ENCODE results near the gene BRINP2.

Gene BRINP2

DNA sequence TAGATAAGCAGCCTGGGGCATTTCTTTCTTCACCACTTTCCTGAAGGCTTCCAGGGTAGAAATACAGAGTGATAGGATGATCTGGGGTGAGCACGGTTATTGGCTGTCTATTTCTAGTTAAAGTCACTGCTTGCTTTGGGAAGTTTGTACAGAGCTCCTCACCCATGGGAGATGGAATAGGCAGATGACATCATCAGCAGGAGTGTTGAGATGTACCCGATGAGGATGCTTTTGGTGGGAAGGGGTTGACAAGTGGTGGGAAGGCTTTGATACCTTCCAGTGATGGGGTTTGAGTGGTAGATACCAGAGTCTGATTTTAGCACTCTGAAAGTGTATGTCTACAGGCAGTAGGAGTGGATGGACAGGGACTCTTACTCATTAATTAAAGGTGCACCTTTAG lies 112.6 kb downstream of the BRINP2 start:
- Histone ChIP-seq H4K20me1 (ENCODE audit: insufficient read depth, low read length) (no peaks in the 10 kb centered on the region), H3K27ac (ENCODE audit: low read depth, low read length, poor library complexity, severe bottlenecking) (no peak overlapping the region), H3K9me3 (ENCODE audit: low read length) (no peaks in the 10 kb centered on the region), H3K9ac (ENCODE audit: low read length) (no peak overlapping the region), H3K27me3 (ENCODE audit: insufficient read depth, low read length) (no peaks in the 10 kb centered on the region), H3F3A (ENCODE audit: insufficient read depth, low read length) (no peaks in the 10 kb centered on the region), H3K79me2 (ENCODE audit: insufficient read depth, low read length) (no peaks in the 10 kb centered on the region), H3K36me3 (ENCODE audit: insufficient read depth, low read length) (no peaks in the 10 kb centered on the region), H3K9me2 (ENCODE audit: low read depth, low read length) (no peaks in the 10 kb centered on the region), H2AFZ (ENCODE audit: low read length) (no peak overlapping the region), H3K4me2 (ENCODE audit: low read length) (no peak overlapping the region), H3K4me1 (ENCODE audit: insufficient read depth, low read length, severe bottlenecking) (no peaks in the 10 kb centered on the region), H3K4me3 (ENCODE audit: low read depth, low read length, poor library complexity, severe bottlenecking) (no peak overlapping the region)
- TF ChIP-seq EZH2 (IDR thresholded peaks at IDR 0.05; ENCODE audit: borderline replicate concordance, low read length) (no peak), CTCF (IDR thresholded peaks at IDR 0.05; ENCODE audit: low read length) (no peak)

DNA sequence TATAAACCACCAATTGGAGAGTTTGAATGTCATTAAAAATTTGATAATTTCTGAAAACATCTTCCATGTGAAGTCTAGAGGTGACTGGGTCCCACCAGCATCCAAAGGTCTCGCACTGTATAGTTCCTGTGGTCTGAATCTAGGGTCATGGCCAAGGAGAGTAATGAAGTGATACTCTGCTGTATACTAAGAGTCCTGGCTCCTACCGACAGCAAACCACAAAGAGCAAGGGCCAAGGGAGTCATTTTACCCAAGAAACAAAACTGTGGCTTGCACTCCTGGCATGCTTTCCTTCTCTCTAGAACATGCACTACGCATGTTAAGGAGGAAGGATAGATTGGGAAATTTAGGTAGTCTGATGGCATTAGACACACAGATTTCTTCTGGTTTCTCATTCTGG lies 115.6 kb downstream of the BRINP2 start:
- Histone ChIP-seq H3K4me3 (ENCODE audit: low read depth, low read length, poor library complexity, severe bottlenecking) (no peak overlapping the region), H2AFZ (ENCODE audit: low read length) (no peak overlapping the region), H3K27me3 (ENCODE audit: insufficient read depth, low read length) (no peaks in the 10 kb centered on the region), H3K27ac (ENCODE audit: low read depth, low read length, poor library complexity, severe bottlenecking) (no peak overlapping the region), H3K9me3 (ENCODE audit: low read length) (no peaks in the 10 kb centered on the region), H3K4me1 (ENCODE audit: insufficient read depth, low read length, severe bottlenecking) (no peaks in the 10 kb centered on the region), H3F3A (ENCODE audit: insufficient read depth, low read length) (no peaks in the 10 kb centered on the region), H3K9me2 (ENCODE audit: low read depth, low read length) (no peaks in the 10 kb centered on the region), H3K36me3 (ENCODE audit: insufficient read depth, low read length) (no peaks in the 10 kb centered on the region), H3K4me2 (ENCODE audit: low read length) (no peak overlapping the region), H3K79me2 (ENCODE audit: insufficient read depth, low read length) (no peaks in the 10 kb centered on the region), H3K9ac (ENCODE audit: low read length) (no peak overlapping the region), H4K20me1 (ENCODE audit: insufficient read depth, low read length) (no peaks in the 10 kb centered on the region)
- TF ChIP-seq EZH2 (IDR thresholded peaks at IDR 0.05; ENCODE audit: borderline replicate concordance, low read length) (no peak), CTCF (IDR thresholded peaks at IDR 0.05; ENCODE audit: low read length) (no peak)

DNA sequence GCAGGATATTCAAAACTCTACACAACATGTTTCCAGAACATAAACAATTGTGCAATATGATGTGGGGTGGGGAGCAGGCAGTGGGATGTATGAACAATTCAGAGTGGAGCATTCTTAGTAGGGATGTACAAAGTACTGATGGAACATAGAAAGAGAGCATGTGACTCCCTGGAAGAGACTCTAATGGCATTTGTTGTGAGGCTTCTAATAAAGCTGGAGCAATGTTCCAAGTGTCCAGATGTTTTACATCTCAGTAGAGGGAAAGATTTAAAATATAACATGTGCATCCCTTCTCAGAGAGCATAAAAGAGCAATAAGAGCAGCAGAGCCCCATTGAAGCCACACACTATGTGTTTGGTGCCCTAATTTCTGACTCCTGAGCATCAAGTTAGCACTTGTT lies 116.5 kb downstream of the BRINP2 start:
- Histone ChIP-seq H3K4me2 (ENCODE audit: low read length) (no peak overlapping the region), H3F3A (ENCODE audit: insufficient read depth, low read length) (no peaks in the 10 kb centered on the region)

More for the DNA sequence above, 116.5 kb downstream of the BRINP2 start:
- Histone ChIP-seq H3K4me1 (ENCODE audit: insufficient read depth, low read length, severe bottlenecking) (no peaks in the 10 kb centered on the region), H3K79me2 (ENCODE audit: insufficient read depth, low read length) (no peaks in the 10 kb centered on the region), H3K9me2 (ENCODE audit: low read depth, low read length) (no peaks in the 10 kb centered on the region), H3K27me3 (ENCODE audit: insufficient read depth, low read length) (no peaks in the 10 kb centered on the region), H3K36me3 (ENCODE audit: insufficient read depth, low read length) (no peaks in the 10 kb centered on the region), H3K27ac (ENCODE audit: low read depth, low read length, poor library complexity, severe bottlenecking) (no peak overlapping the region), H4K20me1 (ENCODE audit: insufficient read depth, low read length) (no peaks in the 10 kb centered on the region), H3K4me3 (ENCODE audit: low read depth, low read length, poor library complexity, severe bottlenecking) (no peak overlapping the region), H2AFZ (ENCODE audit: low read length) (no peak overlapping the region), H3K9ac (ENCODE audit: low read length) (no peak overlapping the region), H3K9me3 (ENCODE audit: low read length) (no peaks in the 10 kb centered on the region)
- TF ChIP-seq CTCF (IDR thresholded peaks at IDR 0.05; ENCODE audit: low read length), result no peak
- no peak for TF ChIP-seq EZH2 (IDR thresholded peaks at IDR 0.05; ENCODE audit: borderline replicate concordance, low read length)
